ENCODE data around the gene ADH4. TPM values are rescaled to one million over a fixed set of nuclear protein-coding genes. Genes with fewer than 3 reads are reported as not detected.
"Not testable (repeated sequence)": the region's sequence is repeated elsewhere in the genome, so short reads cannot be mapped to it uniquely, and the experiment has no call there.

The ADH4 gene
- total RNA-seq, 4 donors from 2014 or later = 0.55 to 1.1 TPM; not detected in 2

- intact Hi-C loops (cut with DNase I; ENCODE audit: low total_unique reads) = no loop called here
- TF ChIP-seq EP300 (IDR thresholded peaks at IDR 0.05; ENCODE audit: low read depth) = no peak
- no peak for TF ChIP-seq POLR2A (IDR thresholded peaks at IDR 0.05)
- TF ChIP-seq POLR2AphosphoS5 (IDR thresholded peaks at IDR 0.05) = no peak
- TF ChIP-seq CTCF (IDR thresholded peaks at IDR 0.05) = no peak
- H3K4me3 ChIP-seq = no peak overlapping the region
- DNase-seq = no peak
- WGBS, 2 donors (ENCODE audit: low coverage in 1 of 2) = 92 to 94% methylated on average over 8 to 11 of the region's 12 CpGs
- no peaks in the 10 kb centered on the region for H3K27me3 ChIP-seq
- H3K4me1 ChIP-seq = no peaks in the 10 kb centered on the region
- no peaks in the 10 kb centered on the region for H3K9me3 ChIP-seq
- H3K36me3 ChIP-seq = no peaks in the 10 kb centered on the region
- H3K27ac ChIP-seq = no peak overlapping the region
- in situ Hi-C loops (cut with MboI; ENCODE audit: low pct_ligation_motif_present in 1 of 4, low pct_unique_long_range_greater_than_20kb in 1 of 4, low sequenced_read_pairs in 3 of 4) = no loop called here
Observed at GRCh38 chr4:99099311-99099710, 44.8 kb downstream of the ADH4 start.

- in situ Hi-C loops (cut with MboI; ENCODE audit: low pct_ligation_motif_present in 1 of 4, low pct_unique_long_range_greater_than_20kb in 1 of 4, low sequenced_read_pairs in 3 of 4); H3K36me3 ChIP-seq; intact Hi-C loops (cut with DNase I; ENCODE audit: low total_unique reads); H3K27me3 ChIP-seq; H3K4me3 ChIP-seq; H3K9me3 ChIP-seq; DNase-seq: not testable (repeated sequence)
- WGBS, 2 donors (ENCODE audit: low coverage in 1 of 2) = 61 to 76% methylated on average over 2 of the region's 2 CpGs
- H3K4me1 ChIP-seq = peaks cover 0 to 35% (median 19%) of the 10 kb centered on the region in 4 donors
- peak overlapping the region in 3 of 4 donors; percentile 30 to 98 (median 90) for H3K27ac ChIP-seq
Observed at GRCh38 chr4:99091841-99092240, 52.3 kb downstream of the ADH4 start.

- WGBS, 2 donors (ENCODE audit: low coverage in 1 of 2) = 26 to 35% methylated on average over 2 of the region's 2 CpGs
Observed at GRCh38 chr4:99091216-99091575, 52.9 kb downstream of the ADH4 start.

GRCh38 chr4:99090481-99091215 lies 53.4 kb downstream of the ADH4 start:
- in situ Hi-C loops (cut with MboI; ENCODE audit: low pct_ligation_motif_present in 1 of 4, low pct_unique_long_range_greater_than_20kb in 1 of 4, low sequenced_read_pairs in 3 of 4) = no loop called here
- 43 to 54% methylated on average over 1 to 2 of the region's 2 CpGs for WGBS, 2 donors (ENCODE audit: low coverage in 1 of 2)
- DNase-seq = no peak

More at GRCh38 chr4:99091216-99091575, 52.9 kb downstream of the ADH4 start:
- H3K27me3 ChIP-seq = no peaks in the 10 kb centered on the region
- H3K4me1 ChIP-seq = peaks cover 0 to 41% (median 19%) of the 10 kb centered on the region in 4 donors
- no peak for DNase-seq
- no peak overlapping the region for H3K4me3 ChIP-seq
- H3K9me3 ChIP-seq = no peaks in the 10 kb centered on the region
- H3K36me3 ChIP-seq = no peaks in the 10 kb centered on the region
- TF ChIP-seq EP300 (IDR thresholded peaks at IDR 0.05; ENCODE audit: low read depth) (no peak), CTCF (IDR thresholded peaks at IDR 0.05) (no peak), POLR2A (IDR thresholded peaks at IDR 0.05) (no peak), POLR2AphosphoS5 (IDR thresholded peaks at IDR 0.05) (no peak)
- peak overlapping the region; percentile 90 to 98 (median 96) for H3K27ac ChIP-seq
- in situ Hi-C loops (cut with MboI; ENCODE audit: low pct_ligation_motif_present in 1 of 4, low pct_unique_long_range_greater_than_20kb in 1 of 4, low sequenced_read_pairs in 3 of 4) (no loop called here), intact Hi-C loops (cut with DNase I; ENCODE audit: low total_unique reads) (no loop called here)

More at GRCh38 chr4:99090481-99091215, 53.4 kb downstream of the ADH4 start:
- Histone ChIP-seq H3K9me3 (no peaks in the 10 kb centered on the region), H3K27me3 (no peaks in the 10 kb centered on the region), H3K4me3 (peak overlapping the region in 2 of 4 donors; percentile 78 to 86), H3K27ac (peak overlapping the region; percentile 90 to 98 (median 96)), H3K36me3 (no peaks in the 10 kb centered on the region), H3K4me1 (peaks cover 0 to 47% (median 22%) of the 10 kb centered on the region in 4 donors)
- TF ChIP-seq CTCF (IDR thresholded peaks at IDR 0.05) (no peak), POLR2AphosphoS5 (IDR thresholded peaks at IDR 0.05) (no peak), POLR2A (IDR thresholded peaks at IDR 0.05) (no peak), EP300 (IDR thresholded peaks at IDR 0.05; ENCODE audit: low read depth) (no peak)
- intact Hi-C loops (cut with DNase I; ENCODE audit: low total_unique reads) = no loop called here
